GM12878 (cell line): ENCODE data around the gene STOML3. TPM values are rescaled to one million over a fixed set of nuclear protein-coding genes. Genes with fewer than 3 reads are reported as not detected.

ENCODE experiments used
- ATAC-seq: fragments of 200-7000 bp; cut with Tn5 transposase; 3 replicates; pipeline ENCODE4 v1.9.1; 2020; ENCODE audit warnings: mild to moderate bottlenecking, moderate library complexity
- BruUV-seq: library from RNA; stranded (reverse); fragments of 400-500 nt; replicated peaks from 2 replicates; lab custom pipeline; 2021; lab: Mats Ljungman, UMichigan
- CTCF ChIA-PET: fragments of 300-600 bp; sonication (Branson Sonifier 250); formaldehyde crosslinking; extraction: SDS; loops from one replicate; lab custom pipeline; 2021; ENCODE audit warnings: inconsistent platforms; lab: Yijun Ruan, JAX
- POLR2A ChIA-PET: fragments of 350-600 bp; formaldehyde crosslinking; extraction: SDS; loops from one replicate; lab custom pipeline; 2021; ENCODE audit warnings: inconsistent platforms; lab: Charles Lee
- RAD21 ChIA-PET: fragments of 300-600 bp; sonication (Branson Sonifier 250); formaldehyde crosslinking; loops from one replicate; lab custom pipeline; 2023; ENCODE audit warnings: antibody characterized with exemption; ENCODE audit not compliant: unreplicated experiment; lab: Charles Lee
- SMC1A ChIA-PET: fragments of 300-600 bp; sonication (Branson Sonifier 250); formaldehyde crosslinking; loops from one replicate; lab custom pipeline; 2023; ENCODE audit not compliant: unreplicated experiment, uncharacterized antibody; lab: Charles Lee
- DNase-seq: peaks from one replicate; pipeline ENCODE4 v3.0.0-alpha.2; 2011; ENCODE audit warnings: low read depth, low spot score
- FAIRE-seq: peaks from 3 replicates; lab custom pipeline; 2011; peaks lifted over from hg19 to GRCh38; lab: Jason Lieb, UNC
- H2AFZ ChIP-seq: 2 replicates; pipeline ENCODE4 v1.6.0; 2011; ENCODE audit warnings: low read depth, low read length, control low read depth; ENCODE audit not compliant: control insufficient read depth
- H3K27ac ChIP-seq: 2 replicates; pipeline ENCODE4 v1.5.1; 2011; ENCODE audit warnings: control low read depth; ENCODE audit not compliant: control insufficient read depth, insufficient read depth
- H3K27me3 ChIP-seq, 2 experiments: replicated peaks in 1 of 2; 2 replicates each; pipeline versions ENCODE4 v1.6.0 to v1.6.1; 2011; ENCODE audit warnings: low read length in 1 of 2; ENCODE audit not compliant: control insufficient read depth in 2 of 2, insufficient read depth in 2 of 2
- H3K36me3 ChIP-seq, 2 experiments: 2 replicates each; pipeline ENCODE4 v1.5.1; 2011; ENCODE audit warnings: low read length in 1 of 2; ENCODE audit not compliant: control insufficient read depth in 2 of 2, insufficient read depth in 2 of 2
- H3K4me1 ChIP-seq: 2 replicates; pipeline ENCODE4 v1.6.1; 2011; ENCODE audit warnings: mild to moderate bottlenecking, low read length, moderate library complexity, mixed read lengths; ENCODE audit not compliant: control insufficient read depth, insufficient read depth
- H3K4me2 ChIP-seq: 2 replicates; pipeline ENCODE4 v1.6.0; 2011; ENCODE audit warnings: control low read depth; ENCODE audit not compliant: control insufficient read depth, insufficient read depth
- H3K4me3 ChIP-seq: fragments of 200-600 bp; sonication (generic); 2 replicates; pipeline ENCODE4 v1.5.1; 2016
- H3K79me2 ChIP-seq: 2 replicates; pipeline ENCODE4 v1.6.0; 2011; ENCODE audit warnings: low read length; ENCODE audit not compliant: control insufficient read depth, insufficient read depth
- H3K9ac ChIP-seq: 2 replicates; pipeline ENCODE4 v1.8.0; 2011; ENCODE audit warnings: low read length, control low read depth, mixed read lengths; ENCODE audit not compliant: control insufficient read depth, insufficient read depth
- H3K9me3 ChIP-seq: replicated peaks from 3 replicates; pipeline ENCODE4 v1.5.1; 2011; ENCODE audit warnings: mild to moderate bottlenecking, low read length; ENCODE audit not compliant: control insufficient read depth, insufficient read depth
- H4K20me1 ChIP-seq: 2 replicates; pipeline ENCODE4 v1.6.0; 2011; ENCODE audit not compliant: control insufficient read depth, insufficient read depth
- HDGF ChIP-seq: fragments of 450-650 bp; IDR thresholded peaks from 2 replicates; pipeline ENCODE4 v1.6.1; 2016; ENCODE audit warnings: antibody characterized with exemption
- MLLT1 ChIP-seq: fragments of 450-650 bp; IDR thresholded peaks from 2 replicates; pipeline ENCODE4 v1.6.1; 2016; ENCODE audit warnings: mild to moderate bottlenecking
- NFYB ChIP-seq: IDR thresholded peaks from 2 replicates; pipeline ENCODE4 v1.6.1; 2011; ENCODE audit warnings: low read depth, mild to moderate bottlenecking, low read length, improper control_type of control experiment, moderate library complexity; ENCODE audit not compliant: insufficient read depth
- SMAD1 ChIP-seq: fragments of 450-650 bp; IDR thresholded peaks from 2 replicates; pipeline ENCODE4 v1.6.1; 2018; ENCODE audit warnings: mild to moderate bottlenecking, low read depth; ENCODE audit not compliant: partially characterized antibody
- SMAD5 ChIP-seq: IDR thresholded peaks from 2 replicates; pipeline ENCODE4 v1.6.1; 2016; ENCODE audit warnings: antibody characterized with exemption, low read depth
- ZSCAN29 ChIP-seq: fragments of 450-650 bp; IDR thresholded peaks from 2 replicates; pipeline ENCODE4 v1.6.1; 2017; ENCODE audit warnings: mild to moderate bottlenecking, moderate library complexity
- WGBS: methylation state at CpG from one replicate; pipeline ENCODE4 v1.1.6; 2016; ENCODE audit warnings: low lambda C conversion rate; ENCODE audit not compliant: insufficient replicate concordance, insufficient coverage; ENCODE audit errors: missing lambda C conversion rate; 5-methylcytosine and 5-hydroxymethylcytosine counted together
- in situ Hi-C: fragments of 300-500 bp; cut with MboI; formaldehyde crosslinking; loops from 9 replicates; pipeline ENCODE4 v1.14.3; 2018; ENCODE audit warnings: mixed read lengths
- intact Hi-C: fragments of 100-400 bp; cut with micrococcal nuclease; formaldehyde crosslinking; loops from one replicate; pipeline ENCODE4 v1.14.2; 2022; ENCODE audit not compliant: unreplicated experiment
- polyA plus RNA-seq, 11 experiments: library from polyadenylated mRNA; depleted of rRNA in 4 of 11; unstranded in 6 of 11; stranded (reverse) in 5 of 11; fragments of >200 nt; fragmentation: Nextera tagmentation in 4 of 11; fragmentation: Illumina TruSeq in 1 of 11; extraction: Ambion mirVana in 4 of 11; extraction: Trizol in 1 of 11; gene quantifications; 1 replicate in 1 of 11; 2 replicates in 10 of 11; pipeline versions ENCODE4 v1.2.1 to v1.2.3, GENCODE V29; 2011 to 2016; ENCODE audit warnings: inconsistent platforms in 2 of 11, missing spikeins in 2 of 11, low read depth in 1 of 11
- total RNA-seq, 4 experiments: library from RNA; depleted of rRNA in 3 of 4; stranded (reverse); fragments of >200 nt in 3 of 4; fragmentation: Illumina TruSeq in 1 of 4; extraction: Trizol in 1 of 4; gene quantifications; 2 replicates each; pipeline versions ENCODE4 v1.2.1 to v1.2.3, GENCODE V29; 2013 to 2021

STOML3 gene
- total and polyA plus RNA-seq, 10 of the 15 experiments (the other 5 are each of a cell fraction or from before 2014, with no cell fraction given): not detected

- peak overlapping the region; percentile 94 for H3K9ac ChIP-seq
- SMC1A ChIA-PET: interaction anchor here (1.0 to 1.3 kb wide), 4 partner anchors 9 to 220 kb away, joined by 3 read pairs; no protein-coding TSS in a partner anchor
- peaks cover 0 to 4% of the 10 kb centered on the region in 2 experiments; a peak in 1 of 4 replicates for H3K36me3 ChIP-seq
- in situ Hi-C loops: no loop called here
- H2AFZ ChIP-seq: peak overlapping the region; percentile 97
- no peaks in the 10 kb centered on the region for H3K9me3 ChIP-seq
- peaks cover 63% of the 10 kb centered on the region for H3K79me2 ChIP-seq
- no peaks in the 10 kb centered on the region for H4K20me1 ChIP-seq
- RAD21 ChIA-PET: interaction anchor here (1.2 kb wide), 1 partner anchor 12 kb away, joined by 3 read pairs; no protein-coding TSS in a partner anchor
- no TSS peak for BruUV-seq
- FAIRE-seq: no peak
- CTCF ChIA-PET: interaction anchor here (2.7 kb wide), 1 partner anchor 21 kb away, joined by 11 read pairs; no protein-coding TSS in a partner anchor
- no peak for DNase-seq
- peak overlapping the region; percentile 85 for H3K4me2 ChIP-seq
- no peaks in the 10 kb centered on the region for H3K27me3 ChIP-seq
- peak; percentile 59 for TF ChIP-seq HDGF
- no peak for TF ChIP-seq SMAD5
- TF ChIP-seq MLLT1: peak; percentile 53; the same call in 1 of the 2 replicates
- TF ChIP-seq SMAD1: peak; percentile 61
- peak; percentile 93 for TF ChIP-seq ZSCAN29
- TF ChIP-seq NFYB: 0 out of 2 replicates have a peak, but pooled peaks have one; percentile 26
- TF ChIP-seq, all 136 proteins: peak for 5
- under 1% methylated on average over 15 of the region's 15 CpGs for WGBS
- intact Hi-C loops: loop anchor here (10.0 kb wide), 1 partner anchor 694 kb away; the partner anchor contains the start of gene UFM1
- H3K4me1 ChIP-seq: peaks cover 5% of the 10 kb centered on the region
- ATAC-seq: peak; percentile 49
- POLR2A ChIA-PET: interaction anchor here (1.1 to 1.2 kb wide), 2 partner anchors 8 to 10 kb away, joined by 3 to 6 read pairs; no protein-coding TSS in a partner anchor
- H3K4me3 ChIP-seq: peak overlapping the region; percentile 95
- H3K27ac ChIP-seq: peak overlapping the region; percentile 93
Measured at GRCh38 chr13:39038569-39039030, 48.0 kb upstream of the STOML3 start.
